GM12874 (cell line): Measurements from ENCODE around the gene ITGA3.

Experiments
- TF ChIP-seq, protein P1 (sequence below): IDR thresholded peaks from 2 replicates; pipeline ENCODE4 v1.5.1; 2011; ENCODE audit warnings: low read depth, mild to moderate bottlenecking, control low read depth, low read length, moderate library complexity; ENCODE audit not compliant: insufficient read depth

Gene ITGA3

DNA sequence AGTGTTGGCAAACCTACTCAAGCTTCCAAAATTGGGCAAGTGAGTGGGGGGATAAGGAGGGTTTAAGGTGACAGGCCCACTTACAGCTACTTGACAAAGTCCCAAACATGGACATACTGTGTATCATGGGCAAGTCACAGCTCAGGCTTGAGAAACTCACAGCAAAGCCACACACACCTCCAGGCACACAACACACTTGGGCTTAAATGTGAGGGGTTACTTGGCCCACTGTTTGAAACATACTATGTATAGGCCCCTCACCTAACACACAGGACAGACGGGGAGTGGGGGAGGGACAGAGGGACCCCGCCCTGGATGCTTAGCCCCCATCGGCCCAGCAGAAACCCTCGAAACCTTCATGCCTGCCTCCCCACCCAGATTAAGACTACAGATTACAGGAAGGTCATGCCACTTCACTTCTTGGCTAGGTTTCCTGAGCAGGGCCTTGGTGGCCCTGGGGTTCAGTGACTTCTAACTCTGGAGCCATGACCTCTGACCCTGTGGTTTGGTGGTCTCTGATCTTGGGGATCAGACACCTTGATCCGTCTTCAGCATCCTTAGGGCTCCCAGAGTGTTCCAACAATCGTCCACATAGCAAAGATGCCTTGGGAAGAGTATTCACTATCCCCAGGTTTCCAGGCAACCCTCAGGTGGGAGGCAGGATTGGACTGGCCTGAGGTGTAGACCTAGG is 76.3 kb downstream of the ITGA3 start:
- TF ChIP-seq, protein P1, sequence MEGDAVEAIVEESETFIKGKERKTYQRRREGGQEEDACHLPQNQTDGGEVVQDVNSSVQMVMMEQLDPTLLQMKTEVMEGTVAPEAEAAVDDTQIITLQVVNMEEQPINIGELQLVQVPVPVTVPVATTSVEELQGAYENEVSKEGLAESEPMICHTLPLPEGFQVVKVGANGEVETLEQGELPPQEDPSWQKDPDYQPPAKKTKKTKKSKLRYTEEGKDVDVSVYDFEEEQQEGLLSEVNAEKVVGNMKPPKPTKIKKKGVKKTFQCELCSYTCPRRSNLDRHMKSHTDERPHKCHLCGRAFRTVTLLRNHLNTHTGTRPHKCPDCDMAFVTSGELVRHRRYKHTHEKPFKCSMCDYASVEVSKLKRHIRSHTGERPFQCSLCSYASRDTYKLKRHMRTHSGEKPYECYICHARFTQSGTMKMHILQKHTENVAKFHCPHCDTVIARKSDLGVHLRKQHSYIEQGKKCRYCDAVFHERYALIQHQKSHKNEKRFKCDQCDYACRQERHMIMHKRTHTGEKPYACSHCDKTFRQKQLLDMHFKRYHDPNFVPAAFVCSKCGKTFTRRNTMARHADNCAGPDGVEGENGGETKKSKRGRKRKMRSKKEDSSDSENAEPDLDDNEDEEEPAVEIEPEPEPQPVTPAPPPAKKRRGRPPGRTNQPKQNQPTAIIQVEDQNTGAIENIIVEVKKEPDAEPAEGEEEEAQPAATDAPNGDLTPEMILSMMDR = no peak

DNA sequence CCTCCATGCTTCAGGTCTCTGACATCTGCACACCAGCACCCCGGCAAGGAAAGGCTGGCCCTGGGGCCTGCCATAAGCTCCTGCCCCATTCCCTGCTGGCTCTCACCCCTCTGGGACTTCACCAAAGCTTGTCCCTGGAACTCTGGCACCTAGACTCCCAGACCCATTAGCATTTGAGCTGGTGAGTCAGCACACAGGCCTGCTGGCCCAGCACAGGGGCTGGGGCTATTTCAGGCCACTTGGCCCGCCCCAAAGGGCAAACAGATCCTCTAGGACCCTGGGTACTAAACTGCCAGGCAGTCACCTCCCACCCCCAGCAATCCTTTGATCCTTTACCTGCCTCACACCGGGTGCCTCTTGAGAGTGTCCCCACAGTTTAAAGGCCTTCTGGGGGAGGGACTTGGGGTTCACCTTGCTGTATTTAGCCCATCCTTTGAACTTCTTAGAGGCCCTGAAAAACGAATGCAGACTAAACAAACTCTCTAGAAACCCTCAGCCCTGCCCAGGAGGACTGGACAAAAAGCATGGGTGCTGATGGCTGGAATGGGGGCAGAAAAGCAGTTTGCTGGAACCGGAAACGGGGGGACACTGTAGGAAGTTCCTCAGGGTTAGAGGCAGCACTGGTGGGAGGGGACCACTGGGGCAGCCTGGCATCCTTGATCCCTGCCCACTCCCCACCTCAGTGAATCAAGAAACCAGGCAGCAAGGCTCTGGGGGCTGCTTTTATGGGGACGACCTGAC is 77.3 kb downstream of the ITGA3 start:
- TF ChIP-seq, protein P1 = no peak

DNA sequence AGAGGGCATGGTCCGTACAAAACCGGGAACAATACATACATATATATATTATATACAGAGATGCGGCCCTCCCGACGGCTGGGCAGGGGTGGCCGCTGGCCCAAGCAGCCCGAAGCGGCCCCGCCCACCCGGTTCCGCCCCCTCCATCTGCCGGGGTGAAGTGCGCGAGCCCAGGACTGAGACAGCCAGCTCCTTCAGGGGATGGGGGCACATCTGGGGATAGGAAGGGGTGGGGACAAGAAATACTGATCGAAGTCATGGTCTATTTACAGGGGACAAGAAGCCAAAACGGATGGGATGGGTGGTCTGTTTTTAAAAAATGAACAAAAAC is 77.8 kb downstream of the ITGA3 start:
- TF ChIP-seq, protein P1 = no peak

DNA sequence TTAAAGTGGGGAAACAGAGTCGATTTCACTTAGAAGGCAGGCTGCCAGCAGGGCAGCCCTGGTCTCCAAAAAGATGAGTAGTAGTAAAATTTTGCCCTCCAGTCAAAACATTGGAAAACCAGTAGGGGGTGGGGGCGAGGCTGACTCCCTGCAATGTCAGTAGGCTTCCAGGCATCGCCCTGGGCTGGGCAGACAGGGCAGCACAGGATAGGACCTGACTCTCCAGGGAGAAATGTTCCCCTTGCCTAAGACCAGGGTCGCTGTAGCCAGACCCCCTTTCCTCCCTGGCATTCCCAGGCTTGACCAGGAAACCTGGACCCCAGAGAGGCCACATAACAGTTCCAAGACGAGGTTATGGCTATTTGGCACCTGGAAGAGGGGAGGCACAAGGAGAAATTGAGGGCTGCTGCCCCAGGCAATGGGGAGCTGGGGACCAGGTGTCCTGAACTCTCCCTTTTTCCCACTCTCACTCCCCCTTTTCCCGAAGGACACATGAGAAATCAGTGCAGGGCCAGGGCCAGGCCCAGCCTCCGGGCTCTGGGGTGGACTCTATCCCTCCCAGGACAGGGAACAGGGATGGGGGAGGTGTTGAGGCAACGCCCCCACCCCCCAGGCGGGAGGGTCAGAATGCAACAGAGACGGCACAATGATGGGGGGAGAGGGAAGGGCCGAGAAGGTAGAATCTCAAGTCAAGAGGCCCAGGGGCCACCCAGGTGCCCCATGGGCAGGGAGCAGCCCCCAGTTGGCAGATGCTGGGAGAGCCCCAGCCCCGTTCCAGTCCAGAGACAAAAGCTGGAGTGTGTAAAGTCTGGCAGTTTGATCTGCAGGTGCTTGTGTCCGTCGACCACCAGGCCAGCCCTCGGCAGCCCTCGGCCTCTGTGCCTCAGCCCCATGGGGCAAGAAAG is 78.5 kb downstream of the ITGA3 start:
- TF ChIP-seq, protein P1 = no peak

DNA sequence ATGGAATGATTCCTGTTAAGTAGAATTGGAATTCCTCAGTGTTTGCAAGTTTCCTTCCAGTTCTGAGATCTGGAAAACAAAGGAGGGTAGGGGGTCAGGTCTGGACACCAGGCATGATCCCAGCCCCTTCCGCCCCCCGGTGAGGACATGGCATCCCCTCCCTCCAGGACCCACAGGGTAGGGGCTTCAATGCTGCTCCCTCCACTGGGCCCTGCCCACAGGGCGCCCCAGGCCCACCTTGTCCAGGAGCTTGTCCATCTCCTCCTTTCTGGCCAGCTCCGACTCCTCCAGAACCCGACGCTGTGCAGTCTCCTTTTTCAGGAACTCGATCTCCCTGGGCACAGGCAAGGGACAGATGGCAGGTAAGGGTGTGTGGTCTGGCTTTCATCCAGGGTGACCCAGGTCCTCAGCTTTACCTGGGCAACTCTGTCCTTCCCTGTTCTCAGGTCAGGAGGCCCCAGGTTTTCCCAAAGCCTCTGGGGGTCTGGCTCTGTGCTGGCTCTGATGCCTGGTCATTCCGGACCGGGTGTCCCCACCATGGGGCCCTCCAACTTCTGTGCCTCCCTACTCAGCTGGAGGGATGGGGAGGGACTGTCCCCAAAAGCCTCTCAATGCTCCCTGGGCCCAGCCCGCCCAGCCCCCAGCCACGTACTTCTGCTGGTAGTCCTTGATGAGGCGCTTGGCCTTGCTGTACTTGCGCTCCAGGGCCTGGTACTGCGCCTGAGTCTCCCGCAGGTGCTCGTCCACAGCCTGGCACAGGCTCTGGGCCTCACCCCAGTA is 79.6 kb downstream of the ITGA3 start:
- TF ChIP-seq, protein P1 = no peak

DNA sequence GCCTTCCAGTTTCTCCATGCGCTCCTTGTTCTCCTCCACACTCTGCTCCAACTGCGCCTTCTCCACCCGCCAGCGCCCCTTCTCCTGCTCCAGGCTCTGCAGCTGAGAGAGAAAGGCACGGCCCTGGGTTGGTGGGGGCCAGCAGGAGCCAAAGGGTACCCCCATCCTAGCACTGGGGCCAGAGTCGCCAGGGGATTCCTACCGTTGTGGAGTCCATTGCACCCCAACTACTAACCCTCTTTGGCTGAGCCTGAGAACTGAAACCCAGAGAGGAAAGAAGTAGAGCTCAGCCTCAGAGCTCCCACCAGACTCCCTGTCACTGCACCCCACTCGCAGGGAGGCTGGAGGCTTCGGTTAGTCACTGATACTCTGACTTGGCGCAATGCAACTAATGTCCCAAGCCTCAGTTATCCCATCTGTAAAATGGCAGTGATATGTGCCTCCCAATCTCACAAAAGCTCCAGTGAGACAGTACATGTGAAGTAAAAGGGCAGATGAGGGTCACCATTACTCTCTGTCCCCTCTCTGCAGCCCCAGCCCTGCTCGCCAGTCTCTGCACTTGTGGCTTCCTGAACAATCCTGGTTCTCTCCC is 80.3 kb downstream of the ITGA3 start:
- TF ChIP-seq, protein P1 = no peak
